Activated CD4-positive, alpha-beta T cell treated with anti-CD3 and anti-CD28 coated beads, Interleukin-2, amount 50 U/mL, for 24 hours (primary cell): Measurements from ENCODE around the gene CALML4.
"Not testable (repeated sequence)": the region's sequence is repeated elsewhere in the genome, so short reads cannot be mapped to it uniquely, and the experiment has no call there.

Experiments
- DNase-seq, 2 donors: peaks; one replicate each; pipeline ENCODE4 v3.0.0-alpha.2; 2020; ENCODE audit warnings: low read depth in 1 of 2, low spot score in 1 of 2

CALML4 gene

GRCh38 chr15:68225442-68225841 is 20.3 kb upstream of the CALML4 start:
- DNase-seq: not testable (repeated sequence)

- no peak for DNase-seq
Observed at GRCh38 chr15:68224546-68225250, 19.6 kb upstream of the CALML4 start.

GRCh38 chr15:68224108-68224507 is 19.0 kb upstream of the CALML4 start:
- DNase-seq: no peak

- no peak for DNase-seq
Observed at GRCh38 chr15:68223171-68223570, 18.0 kb upstream of the CALML4 start.

- DNase-seq: not testable (repeated sequence)
Observed at GRCh38 chr15:68222432-68222743, 17.3 kb upstream of the CALML4 start.

- not testable (repeated sequence) for DNase-seq
Observed at GRCh38 chr15:68221530-68222431, 16.6 kb upstream of the CALML4 start.

GRCh38 chr15:68220967-68221366 is 15.8 kb upstream of the CALML4 start:
- no peak for DNase-seq

GRCh38 chr15:68220489-68220888 is 15.4 kb upstream of the CALML4 start:
- no peak for DNase-seq

GRCh38 chr15:68218847-68219798 is 14.0 kb upstream of the CALML4 start:
- DNase-seq: no peak

- DNase-seq: no peak
Observed at GRCh38 chr15:68218331-68218730, 13.2 kb upstream of the CALML4 start.

GRCh38 chr15:68217341-68217740 is 12.2 kb upstream of the CALML4 start:
- DNase-seq: no peak

GRCh38 chr15:68214838-68215254 is 9.7 kb upstream of the CALML4 start:
- no peak for DNase-seq

GRCh38 chr15:68213991-68214837 is 9.1 kb upstream of the CALML4 start:
- DNase-seq: no peak

GRCh38 chr15:68213491-68213845 is 8.3 kb upstream of the CALML4 start:
- DNase-seq: not testable (repeated sequence)

- DNase-seq: no peak
Observed at GRCh38 chr15:68211656-68212320, 6.7 kb upstream of the CALML4 start.

GRCh38 chr15:68210821-68211655 is 5.9 kb upstream of the CALML4 start:
- DNase-seq: peak in 1 of 2 donors; percentile 26

- no peak for DNase-seq
Observed at GRCh38 chr15:68210409-68210756, 5.3 kb upstream of the CALML4 start.

GRCh38 chr15:68209735-68210408 is 4.7 kb upstream of the CALML4 start:
- DNase-seq: peak in 1 of 2 donors; percentile 18

GRCh38 chr15:68209272-68209671 is 4.1 kb upstream of the CALML4 start:
- no peak for DNase-seq
